ENCODE measurements around the gene FICD.
A peak's percentile ranks its signal among the peaks of the same experiment; 100 is the strongest.
"Not testable (repeated sequence)": the region's sequence is repeated elsewhere in the genome, so short reads cannot be mapped to it uniquely, and the experiment has no call there.

FICD gene

DNA sequence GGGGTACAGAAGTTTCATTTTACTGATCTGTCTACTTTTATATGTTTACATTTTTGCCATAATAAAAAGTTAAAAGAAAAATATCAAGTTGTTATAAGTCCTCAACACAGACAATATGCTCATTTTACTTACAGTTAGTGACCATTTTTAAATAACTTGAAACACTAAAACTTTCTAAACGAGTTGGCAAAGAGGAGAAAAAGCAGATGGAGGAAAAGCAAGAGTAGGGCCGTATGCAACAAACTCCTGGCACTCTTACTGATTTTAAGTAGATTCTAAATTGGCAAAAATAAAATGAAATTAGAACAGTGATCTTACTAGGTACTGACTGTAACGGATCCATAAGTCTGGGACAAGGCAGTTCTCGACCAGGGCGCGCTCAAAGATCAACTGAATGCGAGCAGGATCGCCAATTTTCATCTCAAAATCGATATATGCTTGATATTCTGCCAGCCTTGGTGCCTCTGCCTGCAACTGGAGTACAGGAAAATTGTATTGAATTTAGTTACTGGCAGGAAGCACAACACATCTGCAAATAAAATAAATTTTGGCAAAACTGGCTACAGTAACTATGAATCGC is 23.6 kb downstream of the FICD start:
- DNase-seq = no peak

DNA sequence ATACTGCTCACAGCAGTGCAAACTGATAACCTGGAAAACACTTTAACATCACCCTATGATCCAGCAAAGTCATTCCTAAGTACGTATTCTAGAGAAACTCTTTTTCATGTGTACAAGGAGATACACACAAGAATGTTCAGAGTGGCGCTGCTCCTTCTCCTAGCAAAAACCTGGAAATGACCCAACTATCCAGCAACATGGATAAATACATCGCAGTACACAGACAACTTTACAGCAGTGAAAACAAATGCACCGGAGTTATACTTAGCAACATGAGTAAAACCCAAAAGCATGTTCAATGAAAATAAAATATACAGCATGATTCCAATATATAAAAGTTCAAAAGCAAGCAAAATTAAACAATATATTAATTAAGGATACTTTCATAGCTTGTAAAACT is 27.2 kb downstream of the FICD start:
- DNase-seq = no peak

DNA sequence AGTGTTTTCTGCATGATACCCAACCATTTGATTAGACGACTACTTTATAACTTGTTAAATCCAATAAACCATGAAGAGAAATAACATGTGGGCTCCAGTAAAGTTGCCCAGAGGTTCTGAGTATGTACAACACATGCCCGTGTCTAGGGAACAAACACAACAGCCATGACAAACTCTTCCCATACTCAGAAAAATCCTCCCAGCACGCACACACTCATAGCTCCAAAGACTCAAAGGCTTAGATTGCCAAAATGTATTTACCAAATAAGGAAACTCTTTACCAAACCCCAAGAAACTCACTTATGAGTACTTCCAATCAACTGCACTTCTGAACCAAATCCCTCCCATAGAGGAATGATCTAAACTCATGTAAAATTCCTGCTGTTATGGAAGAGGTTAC is 28.6 kb downstream of the FICD start:
- no peak for DNase-seq

DNA sequence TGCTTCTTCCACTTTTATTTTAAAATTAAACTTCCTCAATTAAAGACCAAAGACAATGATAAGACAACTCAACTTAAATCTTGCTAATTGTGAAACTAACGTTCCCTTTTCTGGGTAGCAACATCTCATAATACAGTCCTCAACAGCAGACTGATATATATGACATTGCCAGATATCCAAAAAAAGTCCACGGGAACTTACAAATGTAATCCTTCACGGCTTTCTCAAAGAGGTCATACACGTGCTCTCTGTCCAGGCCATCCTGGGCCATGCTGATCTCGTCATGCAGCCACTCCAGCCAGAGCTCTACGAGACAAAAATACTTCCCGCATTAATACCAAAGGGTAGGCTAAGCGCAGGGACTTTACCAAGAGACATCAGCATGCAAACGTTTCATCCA is 32.6 kb downstream of the FICD start:
- DNase-seq = no peak

DNA sequence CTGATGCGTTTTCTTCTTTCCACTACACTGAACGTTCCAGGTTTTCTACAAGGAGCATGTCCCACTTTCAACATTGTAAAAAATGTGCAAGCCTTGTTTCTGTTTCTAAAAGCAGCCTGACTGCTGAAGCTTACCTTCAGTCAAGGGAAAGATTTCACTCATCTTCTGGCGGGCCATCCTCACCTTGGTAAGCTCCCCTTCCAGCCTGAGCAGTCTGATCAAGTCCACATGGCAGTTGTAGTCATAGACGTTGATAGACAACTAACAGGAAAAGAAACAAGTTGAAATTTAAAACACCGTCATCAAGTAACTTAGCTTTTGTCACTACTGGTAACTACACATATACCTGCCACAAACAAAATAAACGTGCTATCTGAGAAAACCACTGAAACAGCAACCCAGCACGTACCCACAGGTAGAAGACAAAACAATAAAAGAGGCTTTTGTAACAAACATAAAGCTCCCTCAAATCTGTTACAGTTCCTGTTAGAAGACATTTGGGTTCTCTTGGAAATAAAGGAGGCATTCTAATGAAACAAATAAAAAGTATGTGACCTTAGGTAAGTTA is 34.0 kb downstream of the FICD start:
- no peak for DNase-seq

DNA sequence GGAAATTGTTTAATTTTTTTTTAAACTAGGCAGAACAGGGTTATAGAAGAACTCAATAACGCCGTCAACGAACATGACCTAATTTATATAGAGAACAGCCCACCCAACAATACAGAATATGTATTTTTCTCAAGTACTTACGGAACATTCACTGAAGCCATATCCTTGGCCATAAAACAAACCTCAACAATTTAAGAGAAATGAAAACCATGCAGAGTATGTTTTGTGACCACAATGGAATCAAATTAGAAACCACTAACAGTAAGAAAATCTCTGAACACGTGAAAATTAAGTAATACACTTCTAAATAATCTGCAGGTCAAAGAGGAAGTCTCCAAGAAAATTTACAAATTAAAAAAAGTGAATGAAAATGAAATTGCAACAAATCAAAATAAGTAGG is 36.5 kb downstream of the FICD start:
- no peak for DNase-seq

DNA sequence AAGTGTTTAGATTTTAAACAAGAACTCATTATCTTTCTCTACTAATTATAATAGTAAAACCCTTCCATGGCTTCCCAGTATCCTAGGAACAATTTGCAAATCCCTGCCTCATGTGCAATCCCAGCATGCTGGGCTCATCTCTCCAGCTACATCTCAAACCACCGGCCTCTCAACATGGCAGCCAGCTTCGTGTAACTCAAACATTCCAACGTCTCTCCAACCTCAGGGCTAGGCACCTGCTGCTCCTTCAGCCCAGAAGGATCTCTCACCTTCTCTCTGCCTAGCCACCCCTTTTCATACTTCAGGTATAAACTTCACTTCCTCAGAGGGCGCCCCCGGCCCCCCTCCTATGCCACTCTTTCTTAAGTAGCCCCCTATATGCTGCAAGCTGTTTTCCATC is 38.7 kb downstream of the FICD start:
- no peak for DNase-seq

DNA sequence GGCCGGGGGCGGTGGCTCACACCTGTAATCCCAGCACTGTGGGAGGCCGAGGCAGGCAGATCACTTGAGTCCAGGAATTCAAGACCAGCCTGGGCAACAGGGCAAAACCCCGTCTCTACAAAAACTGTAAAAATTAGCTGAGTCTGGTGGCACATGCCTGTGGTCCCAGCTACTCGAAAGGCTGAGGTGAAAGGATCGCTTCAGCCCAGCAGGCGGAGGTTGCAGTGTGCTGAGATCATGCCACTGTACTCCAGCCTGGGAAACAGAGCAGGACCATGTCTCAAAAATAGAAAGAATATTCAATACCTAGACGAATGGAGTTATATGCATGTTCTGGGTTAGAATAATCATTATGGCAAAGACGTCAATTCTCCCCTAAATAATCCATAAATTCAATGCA is 40.3 kb downstream of the FICD start:
- DNase-seq = not testable (repeated sequence)

DNA sequence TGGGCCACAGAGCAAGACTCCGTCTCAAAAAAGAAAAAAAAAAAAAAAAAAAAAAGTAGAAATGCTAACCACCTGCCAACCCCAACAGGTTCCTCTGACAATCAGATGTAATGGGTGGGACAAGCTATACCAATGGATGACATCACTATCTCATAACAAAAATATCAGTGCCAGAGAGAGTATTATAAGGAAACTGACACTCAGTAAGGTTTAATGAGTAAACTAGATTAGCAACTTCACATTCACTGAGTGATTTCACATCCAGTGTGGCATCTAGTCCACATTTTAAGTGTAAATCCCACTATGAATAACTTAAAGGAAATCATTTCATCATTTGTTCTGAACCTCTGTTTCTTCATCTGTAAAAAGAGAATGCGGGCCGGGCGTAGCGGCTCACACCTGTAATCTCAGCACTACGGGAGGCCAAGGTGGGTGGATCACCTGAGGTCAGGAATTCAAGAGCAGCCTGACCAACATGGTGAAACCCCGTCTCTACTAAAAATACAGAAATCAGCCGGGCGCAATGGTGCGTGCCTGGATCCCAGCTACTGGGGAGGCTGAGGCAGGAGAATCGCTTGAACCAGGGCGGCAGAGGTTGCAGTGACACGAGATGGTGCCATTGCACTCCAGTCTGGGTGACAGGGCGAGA is 44.1 kb downstream of the FICD start:
- DNase-seq = no peak

DNA sequence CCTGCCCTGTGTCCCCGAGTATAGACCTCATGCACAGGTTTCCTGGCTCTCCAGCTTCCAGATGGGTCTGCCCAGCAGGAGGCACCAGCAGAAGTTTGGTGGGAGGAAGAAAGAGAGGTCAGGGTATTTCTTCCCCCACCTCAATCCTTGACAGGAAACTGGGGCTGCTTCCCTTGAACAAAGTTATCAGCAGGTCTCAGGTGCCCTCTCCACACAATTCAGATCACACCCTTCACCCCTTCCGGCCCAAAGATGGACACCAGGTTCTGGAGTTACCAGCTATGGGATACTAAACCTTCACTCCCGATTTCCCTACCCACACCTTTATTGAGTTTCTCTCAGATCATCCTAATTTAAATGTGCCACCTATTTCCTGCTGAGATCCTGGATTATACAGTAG is 44.7 kb downstream of the FICD start:
- no peak for DNase-seq

DNA sequence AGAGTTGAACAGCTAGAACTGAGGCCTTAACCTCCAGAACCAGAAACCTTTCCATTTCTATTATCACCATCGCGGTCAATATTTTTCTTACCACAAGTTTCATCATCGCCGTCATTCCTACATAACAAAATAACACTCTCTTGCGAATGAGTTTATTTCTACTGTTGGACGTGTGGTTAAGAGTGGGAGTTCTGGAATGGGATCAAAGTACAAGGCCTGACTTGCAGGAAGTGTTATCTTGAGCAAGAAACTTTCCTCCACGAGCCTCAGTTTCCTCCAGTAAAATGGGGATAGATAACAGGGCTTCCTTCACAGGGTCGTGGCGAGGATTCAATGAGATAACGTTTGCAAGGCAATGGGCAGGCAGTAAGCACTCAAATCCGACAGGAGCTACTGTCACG is 45.2 kb downstream of the FICD start:
- DNase-seq = no peak

DNA sequence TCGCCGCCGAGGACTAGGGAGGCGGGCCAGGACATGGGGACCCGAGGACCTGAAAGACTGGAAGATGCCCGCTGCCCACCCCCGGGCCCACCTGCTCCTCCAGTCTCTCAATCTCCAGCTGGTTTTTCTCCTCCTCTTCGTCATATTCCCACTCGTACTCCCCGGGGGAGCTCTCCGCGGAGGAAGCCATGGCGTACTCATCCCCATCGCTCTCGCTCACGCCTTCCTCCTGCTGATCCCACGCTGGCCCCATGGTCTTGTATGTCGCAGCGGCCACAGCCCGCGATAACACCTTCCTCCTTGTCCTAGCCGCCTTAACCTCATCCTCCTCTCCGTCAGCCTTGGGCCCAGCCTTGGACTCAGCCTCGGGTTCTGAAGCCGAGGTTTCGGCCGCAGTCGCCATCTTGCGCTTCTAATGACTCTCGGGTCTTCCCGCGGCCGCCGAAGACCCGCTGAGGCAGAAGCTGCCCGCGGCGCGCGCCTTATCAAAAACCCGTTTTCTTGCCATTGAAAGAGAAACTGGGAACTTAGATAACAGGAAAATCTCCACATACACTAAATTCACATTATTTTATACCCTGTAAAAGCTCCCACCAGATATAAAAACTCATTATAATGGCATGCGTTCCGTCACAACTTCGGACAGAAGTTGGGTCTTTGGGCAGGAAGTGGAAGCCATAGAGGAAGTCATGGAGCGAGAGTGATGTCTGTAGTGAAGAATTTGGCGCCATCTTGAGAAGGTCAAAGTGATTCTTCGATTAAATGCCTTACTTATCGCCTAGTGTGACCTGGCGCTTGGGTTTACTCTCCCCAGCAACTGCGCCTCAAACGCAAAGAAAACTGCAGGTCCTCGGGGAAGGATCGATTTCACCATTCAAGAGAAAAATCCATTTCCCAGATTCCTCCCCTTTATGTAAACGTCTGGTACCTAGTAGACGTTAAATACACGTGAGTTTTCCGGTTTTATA is 46.0 kb downstream of the FICD start, which contains the start of gene SART3:
Gene SART3 (minus strand): TSS at position 422 of the 968 bp plus-strand sequence. CDS start 19 bp downstream, at position 403.
- peak; percentile 76 to 77 for DNase-seq

DNA sequence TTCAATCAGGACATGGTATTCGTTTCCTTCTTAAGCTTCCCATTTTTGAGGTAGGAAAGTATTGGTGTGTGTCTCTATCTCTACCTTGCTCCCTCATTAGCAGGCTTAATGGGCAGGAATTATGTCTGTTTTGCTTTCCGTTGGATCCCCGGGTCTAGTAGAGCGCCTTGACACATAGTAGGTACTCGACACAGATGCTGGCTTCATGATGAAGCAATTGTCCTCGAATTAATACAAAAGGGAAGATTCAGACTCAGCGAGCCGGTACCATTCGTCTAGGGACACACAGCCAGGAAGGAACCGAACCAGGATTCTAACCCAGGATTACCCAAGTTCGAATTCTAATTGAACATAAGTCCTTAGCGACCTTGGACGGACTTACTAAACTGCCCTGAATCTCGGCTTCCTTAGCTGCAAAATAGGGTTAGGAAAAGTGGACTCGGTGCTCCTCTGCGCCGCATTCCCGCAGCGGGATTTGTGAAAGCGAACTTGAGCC is 46.8 kb downstream of the FICD start:
- no peak for DNase-seq

DNA sequence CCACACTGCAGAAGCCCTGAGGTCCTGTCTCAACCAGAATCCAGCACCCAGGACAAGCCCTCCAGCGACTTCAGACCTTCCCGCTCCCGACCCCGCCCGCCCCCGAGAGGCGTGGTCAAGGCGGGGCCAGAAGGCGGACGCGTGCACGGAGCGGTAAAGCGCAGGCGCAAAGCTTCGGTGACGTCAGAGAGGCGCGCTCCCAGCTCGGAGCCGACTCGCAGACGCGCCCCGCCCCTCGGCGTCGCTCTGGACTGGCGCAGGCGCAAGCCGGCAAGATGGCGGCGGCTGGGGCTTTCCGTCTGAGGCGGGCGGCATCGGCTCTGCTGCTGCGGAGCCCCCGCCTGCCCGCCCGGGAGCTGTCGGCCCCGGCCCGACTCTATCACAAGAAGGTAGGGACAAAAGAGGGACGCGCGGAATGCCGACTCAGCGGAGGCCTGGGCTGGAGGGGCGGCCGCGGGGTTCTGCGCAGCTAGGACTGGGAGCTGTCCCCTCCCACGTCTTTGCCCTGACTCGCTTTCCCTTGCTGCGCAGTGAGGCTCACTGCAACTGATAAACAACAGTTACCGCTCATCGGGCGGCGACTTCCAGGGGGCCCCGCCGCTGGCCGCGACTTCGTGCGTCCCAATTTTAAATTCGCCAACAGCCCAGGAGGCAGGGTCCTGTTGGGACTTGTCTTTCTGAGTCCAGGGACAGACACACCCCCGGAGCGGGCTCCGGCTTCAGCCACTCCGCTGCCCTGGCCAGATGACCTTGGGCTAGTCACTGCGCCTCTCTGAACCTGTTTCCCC is 47.5 kb downstream of the FICD start, which contains the start of gene ISCU:
Gene ISCU (plus strand): TSS at position 249 of the 788 bp plus-strand sequence. CDS start 27 bp downstream, at position 276.
- peak; percentile 97 to 98 for DNase-seq

DNA sequence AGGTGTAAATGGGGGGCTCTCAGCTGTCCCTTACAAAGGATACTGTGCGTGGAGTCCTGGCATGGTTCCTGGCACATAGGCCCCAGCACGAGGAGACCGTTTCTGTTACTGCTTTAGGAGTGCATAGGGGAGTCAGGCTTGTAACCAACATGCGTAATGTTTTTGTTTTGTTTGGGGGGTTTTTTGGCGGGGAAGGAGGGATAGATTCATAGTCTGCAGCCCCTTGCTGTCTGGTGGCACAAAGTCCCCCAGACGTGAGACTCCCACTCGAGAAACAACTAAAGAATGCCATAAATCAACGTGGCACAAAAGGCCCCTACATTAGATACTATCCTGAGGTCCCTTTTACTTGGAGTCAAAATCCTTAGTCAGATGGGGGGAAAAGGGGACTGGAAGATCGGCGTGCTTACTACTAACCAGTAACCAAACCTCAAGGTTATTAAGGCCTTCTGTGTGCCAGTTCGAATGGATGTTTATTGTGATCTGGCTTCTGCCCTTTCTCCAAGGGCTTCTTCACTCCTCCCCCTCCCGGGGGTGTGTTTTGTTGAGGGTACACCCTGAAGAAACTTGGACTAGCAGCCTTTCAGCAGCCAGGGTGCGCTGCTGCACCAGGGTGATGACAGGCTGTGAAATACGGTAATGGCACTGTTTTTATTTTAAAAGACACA is 48.2 kb downstream of the FICD start:
- peak; percentile 84 to 85 for DNase-seq

DNA sequence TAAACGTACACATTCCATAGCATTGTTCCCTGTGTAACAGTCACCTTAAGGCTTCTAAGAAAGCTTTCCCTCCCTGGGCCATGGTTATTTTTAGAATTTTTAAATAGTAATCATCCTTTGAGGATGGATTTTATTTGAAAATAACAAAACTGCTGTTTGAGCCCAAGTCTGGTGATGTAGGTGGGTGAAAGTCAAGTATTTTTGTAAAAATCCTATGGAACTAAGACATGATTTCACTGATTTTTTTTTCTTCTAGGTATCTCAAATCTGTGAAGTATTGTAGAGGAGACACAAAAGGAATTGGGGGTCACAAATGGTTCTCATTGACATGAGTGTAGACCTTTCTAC is 48.7 kb downstream of the FICD start:
- no peak for DNase-seq

DNA sequence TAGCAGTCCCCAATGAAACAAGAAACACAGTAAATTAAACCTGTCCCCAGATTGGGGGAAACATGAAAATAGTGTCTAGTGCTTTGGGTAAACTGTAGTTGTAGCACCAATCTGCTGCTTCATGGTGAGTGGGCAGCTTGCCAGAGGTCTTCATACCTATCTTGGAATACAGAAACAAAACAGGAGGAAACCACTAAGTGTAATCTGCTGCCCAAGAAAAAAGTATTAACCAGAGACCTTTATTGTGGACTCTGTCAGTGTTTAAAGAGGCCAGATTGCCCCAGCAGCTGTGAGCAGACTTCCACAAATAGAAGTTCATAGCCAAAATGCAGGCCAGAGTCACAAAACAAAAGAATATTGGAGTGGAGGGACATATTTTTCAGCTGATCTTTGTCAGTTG is 49.6 kb downstream of the FICD start:
- DNase-seq = no peak

DNA sequence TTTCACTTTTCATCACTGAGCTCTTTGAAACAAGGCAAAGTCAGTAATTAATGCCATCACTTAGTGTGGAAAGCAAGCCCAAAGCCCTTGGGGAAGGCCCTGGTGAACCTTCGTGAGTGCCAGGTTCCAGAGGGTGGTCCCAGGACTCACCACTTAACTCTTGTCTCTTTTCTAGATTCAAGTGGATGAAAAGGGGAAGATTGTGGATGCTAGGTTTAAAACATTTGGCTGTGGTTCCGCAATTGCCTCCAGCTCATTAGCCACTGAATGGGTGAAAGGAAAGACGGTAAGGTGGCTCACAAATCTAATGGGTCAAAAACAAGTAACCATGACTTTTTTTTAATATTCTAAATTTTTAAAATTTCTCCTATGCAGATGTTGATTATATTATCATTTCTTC is 50.1 kb downstream of the FICD start:
- no peak for DNase-seq

DNA sequence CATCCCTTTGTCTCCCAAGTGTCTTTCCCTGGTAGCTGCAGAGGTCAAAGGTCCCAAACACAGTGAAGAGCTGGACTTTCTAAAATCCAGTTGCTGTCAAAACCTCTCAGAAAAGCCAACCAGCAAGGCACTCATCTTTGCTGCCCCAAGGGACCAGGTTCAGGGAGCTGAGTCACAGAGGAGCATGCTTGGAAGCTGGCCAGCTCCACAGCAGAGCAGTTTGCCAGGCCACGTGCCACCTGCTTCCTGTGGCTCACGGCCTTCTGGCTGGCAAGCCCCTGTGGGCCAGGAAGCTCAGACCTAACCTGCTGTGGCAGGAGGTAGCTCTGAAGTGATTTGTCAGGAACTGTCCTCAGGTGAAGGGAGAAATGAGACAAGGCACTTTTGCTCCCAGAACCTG is 50.9 kb downstream of the FICD start:
- DNase-seq = peak; percentile 63 to 68

DNA sequence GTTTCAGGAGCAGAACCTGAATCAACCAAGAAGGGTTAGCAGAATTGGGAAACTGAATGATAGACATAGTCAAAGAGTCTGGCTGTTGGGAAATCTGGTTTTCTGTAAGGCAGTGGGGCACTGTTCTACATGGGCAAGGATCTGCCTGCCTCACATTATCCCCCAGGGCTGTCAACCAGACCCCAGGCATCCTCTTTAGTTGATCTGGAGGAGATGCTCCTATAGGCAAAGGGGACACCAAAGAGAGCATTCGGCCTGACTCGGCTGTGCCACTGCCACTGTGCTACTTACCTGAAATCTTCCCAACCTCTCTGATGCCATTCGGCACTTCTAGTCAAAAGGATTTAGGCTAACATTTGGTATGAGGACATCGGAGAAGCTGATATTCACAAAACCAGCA is 51.4 kb downstream of the FICD start:
- no peak for DNase-seq

DNA sequence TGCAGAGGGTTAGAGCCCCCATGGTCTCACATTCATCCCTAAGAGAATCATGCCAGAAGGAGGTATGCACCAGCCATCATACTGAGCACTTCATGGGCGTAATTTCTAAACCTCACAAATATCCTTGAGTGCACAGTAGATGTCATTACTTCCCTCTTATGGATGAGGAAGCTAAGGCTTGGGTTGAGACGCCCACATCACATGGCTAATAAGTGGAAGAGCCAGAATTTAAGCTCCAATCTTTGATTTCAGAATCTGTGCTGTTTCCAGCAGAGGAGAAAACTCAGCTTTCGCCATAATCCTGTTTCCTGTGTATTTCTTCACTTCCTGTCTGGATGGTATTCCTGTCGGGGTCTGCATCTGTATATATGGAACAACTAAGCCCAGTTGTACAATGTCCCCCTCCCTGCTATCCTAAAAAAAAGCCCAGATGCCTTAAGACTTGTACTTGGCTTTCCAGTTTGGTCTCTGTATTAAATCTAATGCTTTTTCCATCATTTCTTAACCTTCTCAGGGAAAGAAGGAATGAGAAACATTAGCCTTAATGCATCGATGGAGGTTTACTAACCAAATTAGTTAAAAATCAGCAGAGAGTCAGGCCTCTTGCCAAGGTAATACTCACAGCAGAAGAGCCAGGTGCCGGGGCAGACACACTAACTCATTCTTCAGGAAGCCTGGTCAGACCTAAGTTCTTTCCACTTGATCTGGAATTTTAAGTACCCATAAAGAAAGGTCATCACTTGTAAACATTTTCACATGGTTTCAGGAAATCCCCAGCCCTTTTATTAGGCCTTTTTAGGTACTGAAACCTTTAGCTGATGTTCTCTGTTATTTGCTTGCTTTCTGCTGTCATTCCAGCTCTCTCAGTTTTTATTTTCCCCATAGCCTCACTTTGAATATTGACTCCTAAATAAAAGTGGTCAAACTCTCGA is 52.6 kb downstream of the FICD start:
- DNase-seq = no peak
